GM19468 (cell line): ENCODE data around the gene C1QTNF12.

ENCODE experiments used
- ATAC-seq: cut with Tn5 transposase; IDR thresholded peaks from one replicate; pipeline ENCODE4 v1.9.1; 2021; ENCODE audit warnings: mild to moderate bottlenecking, moderate library complexity, moderate number of reproducible peaks; ENCODE audit not compliant: unreplicated experiment; ENCODE audit errors: extremely low read depth

Gene C1QTNF12, protein sequence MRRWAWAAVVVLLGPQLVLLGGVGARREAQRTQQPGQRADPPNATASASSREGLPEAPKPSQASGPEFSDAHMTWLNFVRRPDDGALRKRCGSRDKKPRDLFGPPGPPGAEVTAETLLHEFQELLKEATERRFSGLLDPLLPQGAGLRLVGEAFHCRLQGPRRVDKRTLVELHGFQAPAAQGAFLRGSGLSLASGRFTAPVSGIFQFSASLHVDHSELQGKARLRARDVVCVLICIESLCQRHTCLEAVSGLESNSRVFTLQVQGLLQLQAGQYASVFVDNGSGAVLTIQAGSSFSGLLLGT

DNA sequence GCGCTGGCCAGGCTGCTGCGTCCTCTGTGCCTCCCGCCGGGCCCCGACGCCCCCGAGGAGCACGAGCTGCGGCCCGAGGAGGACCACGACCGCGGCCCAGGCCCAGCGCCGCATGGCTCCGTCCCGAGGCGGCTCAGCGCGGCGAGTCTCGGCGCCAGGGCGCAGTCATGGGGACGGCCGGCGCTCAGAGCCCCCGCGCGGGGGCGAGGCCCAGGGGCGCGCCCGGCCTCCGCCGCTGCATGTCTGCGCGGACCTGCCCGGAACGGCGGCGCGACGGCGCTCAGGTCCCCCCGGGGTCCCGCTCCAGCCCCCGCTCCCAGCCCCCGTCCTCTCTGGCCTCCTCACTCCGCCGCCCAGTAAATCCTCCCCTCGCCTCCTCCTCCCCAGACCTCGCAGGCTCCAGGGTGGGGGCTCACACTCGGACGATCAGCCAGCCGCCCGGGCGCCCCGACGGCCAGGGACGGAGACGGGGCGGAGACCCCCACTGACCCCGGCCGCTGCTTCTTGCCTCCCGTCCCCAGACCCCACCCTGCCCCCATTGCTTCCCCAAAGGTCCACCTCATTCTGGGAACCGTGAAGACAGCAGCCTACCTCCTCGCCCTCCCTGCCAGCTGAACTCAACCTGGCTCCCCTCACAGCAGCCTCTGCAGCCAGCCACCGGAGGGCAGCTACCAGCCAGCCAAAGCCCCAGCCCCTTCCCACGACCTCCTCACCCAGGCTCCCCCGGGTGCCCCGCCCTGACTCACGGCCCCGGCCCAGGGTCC is at the start of gene C1QTNF12:
TSS of gene C1QTNF12 (minus strand) at position 146 of the 764 bp plus-strand sequence. CDS start at position 114, 32 bp downstream.
- no peak for ATAC-seq

DNA sequence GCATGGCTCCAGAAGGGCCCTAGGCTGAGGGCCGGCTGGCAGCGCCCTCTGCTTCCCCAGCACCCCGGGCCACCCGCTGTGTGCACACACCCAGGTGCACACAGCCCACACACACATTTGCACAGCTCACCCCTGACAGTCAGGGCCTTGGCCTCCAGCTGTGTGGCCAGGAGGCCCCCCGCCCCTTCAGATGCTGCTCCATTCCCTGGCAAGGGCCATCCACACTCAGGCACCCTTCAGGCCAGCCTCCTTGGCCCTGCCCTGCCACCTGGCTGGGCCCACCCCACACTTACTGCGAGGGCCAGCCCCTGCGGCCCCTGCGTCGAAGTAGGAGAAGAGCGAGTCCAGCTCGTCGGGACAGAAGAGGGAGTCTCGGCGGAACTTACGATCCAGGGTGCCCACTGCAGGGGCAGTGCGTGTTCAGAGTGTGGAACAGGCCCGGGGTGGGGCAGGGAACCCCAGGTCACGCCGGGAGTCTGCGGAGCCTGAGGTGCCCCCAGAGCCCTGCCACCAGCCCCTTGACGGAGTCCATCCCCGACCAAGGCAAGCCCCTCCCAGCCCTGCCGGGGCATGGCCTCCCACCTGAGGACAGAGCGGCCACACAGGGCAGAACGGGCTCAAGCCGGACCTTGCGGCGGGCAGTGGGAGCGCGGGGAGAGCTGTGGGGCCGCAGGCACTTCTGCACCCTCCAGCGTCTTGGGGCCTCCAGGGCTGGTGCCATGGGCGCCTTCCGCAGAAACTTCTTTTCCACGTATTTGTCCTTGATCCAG is 48.8 kb upstream of the C1QTNF12 start:
- no peak for ATAC-seq

DNA sequence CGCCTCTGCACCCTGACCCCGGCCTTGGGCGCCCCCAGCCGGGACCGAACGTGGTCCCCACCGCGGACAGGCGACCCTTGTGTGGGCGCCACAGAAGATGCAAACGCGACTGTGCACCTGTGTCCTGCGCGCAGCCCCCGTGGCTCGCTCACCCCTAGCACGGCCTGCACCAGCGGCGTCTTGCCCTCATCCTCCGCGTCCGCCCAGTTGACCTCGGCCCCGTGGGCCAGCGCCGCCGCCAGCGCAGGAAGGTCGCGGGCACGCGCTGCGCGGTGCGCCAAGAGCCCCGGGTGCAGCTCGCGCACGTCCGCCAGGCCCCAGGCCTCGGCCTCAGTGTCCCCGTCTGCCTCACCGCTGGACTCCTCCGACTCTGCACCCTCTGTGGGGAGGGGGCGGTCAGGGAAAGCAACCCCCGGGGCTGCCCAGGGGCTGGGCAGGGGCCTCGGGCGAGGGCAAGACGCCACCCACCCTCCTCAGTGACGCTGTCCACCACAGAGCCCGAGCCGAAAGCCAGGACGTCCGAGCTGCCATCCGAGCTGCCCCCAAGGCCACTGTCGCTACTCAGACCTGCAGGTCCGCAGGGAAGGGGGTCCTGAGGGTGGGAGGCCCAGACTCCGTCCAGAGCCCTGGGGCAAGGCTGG is 47.8 kb upstream of the C1QTNF12 start:
- no peak for ATAC-seq

DNA sequence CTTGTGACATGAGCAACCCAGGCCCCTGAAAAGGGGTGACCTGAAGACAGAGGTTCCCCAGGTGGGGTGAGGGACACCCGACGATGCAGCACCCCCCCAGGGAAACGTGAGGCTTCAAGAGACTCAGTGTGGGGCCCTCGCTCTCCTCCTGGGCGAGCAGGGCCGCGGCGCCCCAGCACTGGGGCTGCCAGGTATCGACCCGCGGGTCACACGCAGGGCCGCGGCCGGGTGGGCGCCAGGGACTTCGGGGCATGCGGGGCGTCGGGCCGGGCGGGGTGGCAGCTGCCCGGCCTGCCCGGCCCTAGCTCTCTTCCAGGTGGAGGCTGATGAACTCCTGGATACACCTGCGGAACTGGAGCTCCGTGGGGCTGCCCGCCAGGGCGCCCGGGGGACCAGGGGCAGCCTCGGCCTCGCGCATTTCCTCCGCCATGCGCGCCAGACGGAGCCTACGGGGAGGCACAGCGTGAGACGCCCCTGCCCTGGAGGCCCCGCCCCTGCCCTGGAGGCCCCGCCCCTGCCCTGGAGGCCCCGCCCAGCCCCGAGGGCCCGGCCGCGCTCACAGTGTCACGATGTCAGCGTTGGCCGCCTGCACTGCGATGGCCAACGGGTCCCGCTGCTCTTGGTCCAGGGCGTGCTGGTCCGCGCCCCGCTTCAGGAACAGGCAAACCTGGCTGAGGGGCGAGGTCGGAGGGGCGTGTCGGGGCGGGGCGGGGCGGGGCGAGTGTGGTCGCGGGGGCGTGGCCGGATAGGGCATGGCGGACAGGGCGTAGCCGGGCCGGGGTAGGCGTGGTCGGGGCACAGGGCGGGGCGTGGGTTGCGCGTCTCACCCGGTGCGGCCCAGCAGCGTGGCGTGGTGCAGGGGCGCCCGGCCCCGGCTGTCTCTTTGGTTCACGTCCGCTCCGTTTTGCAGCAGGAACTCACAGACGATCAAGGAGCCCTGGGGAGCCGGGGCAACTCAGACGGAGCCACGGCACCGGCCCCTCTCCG is 47.0 kb upstream of the C1QTNF12 start:
- ATAC-seq: no peak

DNA sequence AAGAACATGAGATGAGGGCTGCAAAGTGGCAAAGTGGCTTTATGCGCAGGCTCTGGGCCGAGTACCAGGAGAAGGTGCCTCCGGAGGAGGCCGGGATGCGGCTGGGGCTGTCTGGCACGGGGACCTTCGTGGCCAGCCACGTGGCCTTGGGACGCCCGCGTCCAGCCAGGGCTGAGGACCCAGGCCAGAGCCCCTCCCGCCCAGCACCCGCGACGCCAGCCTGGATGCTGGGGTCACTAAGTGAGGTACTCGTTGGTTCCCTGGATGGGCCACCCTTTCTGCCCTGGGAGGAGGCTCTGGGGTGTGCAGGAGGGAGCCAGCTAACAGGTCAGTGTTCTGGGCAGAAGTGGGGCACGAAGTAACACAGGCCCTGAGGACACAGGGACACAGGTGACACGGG is 46.3 kb upstream of the C1QTNF12 start:
- no peak for ATAC-seq

DNA sequence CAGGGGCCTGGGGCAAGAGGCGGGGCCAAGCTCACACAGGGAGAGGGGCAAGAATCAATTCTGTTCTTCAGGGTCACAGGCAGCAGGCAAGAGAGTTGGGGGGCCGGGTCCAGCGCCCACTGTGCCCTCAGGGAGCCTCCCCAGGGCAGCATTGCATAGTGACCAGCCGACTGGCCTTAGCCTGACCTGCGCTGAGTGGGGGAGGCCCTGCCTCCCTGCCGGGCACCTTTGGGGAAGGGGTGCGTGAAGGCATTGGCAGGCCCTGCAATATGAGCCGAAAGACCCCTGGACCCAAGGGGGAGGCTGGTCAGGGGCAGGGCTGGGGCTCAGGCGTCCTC is 45.9 kb upstream of the C1QTNF12 start:
- ATAC-seq: no peak

DNA sequence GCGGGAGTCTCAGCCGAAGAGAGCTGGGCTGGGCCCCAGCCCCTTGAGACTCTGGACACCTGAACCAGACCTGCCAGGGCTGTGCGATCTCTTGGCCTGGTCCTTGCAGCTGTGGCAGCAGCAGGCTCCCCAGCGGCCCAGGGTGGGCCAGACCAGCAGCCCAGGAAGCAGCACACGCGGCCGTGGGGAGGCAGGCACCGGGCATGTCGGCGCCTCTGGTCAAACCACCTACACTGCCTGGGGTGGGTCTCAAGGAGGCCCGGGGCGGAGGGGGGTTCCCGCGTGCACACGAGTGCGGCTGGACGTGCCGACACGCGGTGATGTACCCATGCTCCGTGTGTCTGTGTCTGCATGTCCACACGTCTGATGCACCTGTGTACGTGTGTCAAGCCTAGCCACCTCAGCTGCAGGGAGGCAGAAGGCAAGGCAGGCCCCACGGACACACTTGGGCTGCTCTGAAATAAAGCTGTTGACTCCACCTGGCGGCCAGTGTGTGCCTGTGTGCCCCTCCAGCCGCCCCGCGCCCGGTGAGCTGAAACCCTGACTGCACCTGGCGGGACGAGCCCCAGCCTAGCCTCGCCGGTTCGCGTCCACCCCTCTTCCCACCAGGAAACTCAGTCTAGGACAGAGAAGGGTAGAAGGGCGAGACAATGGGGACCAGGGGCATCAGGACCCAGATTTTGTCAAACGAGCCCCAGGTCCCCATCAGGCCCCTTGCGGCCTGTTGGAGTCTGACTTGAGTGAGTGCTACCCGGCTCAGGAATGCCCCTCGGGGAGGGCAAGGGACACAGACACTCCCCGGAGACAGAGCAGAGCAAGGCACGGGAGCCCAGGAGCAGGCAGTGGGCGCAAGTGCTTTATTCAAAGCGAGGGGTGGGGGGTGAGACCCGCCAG is 45.3 kb upstream of the C1QTNF12 start:
- ATAC-seq: no peak

DNA sequence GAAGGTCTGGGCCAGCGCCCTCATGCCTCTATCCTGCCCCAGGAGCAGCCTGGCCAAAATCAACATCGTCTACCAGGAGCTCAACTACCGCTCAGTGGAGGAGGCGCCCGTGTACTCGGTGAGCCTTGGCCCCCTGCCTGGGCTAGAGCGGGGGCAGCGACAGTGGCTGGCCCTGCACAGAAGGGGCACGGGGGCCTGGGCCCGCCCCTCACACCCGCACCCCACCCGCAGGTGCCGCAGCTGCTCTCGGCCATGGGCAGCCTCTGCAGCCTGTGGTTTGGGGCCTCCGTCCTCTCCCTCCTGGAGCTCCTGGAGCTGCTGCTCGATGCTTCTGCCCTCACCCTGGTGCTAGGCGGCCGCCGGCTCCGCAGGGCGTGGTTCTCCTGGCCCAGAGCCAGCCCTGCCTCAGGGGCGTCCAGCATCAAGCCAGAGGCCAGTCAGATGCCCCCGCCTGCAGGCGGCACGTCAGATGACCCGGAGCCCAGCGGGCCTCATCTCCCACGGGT is 44.6 kb upstream of the C1QTNF12 start:
- ATAC-seq: no peak

DNA sequence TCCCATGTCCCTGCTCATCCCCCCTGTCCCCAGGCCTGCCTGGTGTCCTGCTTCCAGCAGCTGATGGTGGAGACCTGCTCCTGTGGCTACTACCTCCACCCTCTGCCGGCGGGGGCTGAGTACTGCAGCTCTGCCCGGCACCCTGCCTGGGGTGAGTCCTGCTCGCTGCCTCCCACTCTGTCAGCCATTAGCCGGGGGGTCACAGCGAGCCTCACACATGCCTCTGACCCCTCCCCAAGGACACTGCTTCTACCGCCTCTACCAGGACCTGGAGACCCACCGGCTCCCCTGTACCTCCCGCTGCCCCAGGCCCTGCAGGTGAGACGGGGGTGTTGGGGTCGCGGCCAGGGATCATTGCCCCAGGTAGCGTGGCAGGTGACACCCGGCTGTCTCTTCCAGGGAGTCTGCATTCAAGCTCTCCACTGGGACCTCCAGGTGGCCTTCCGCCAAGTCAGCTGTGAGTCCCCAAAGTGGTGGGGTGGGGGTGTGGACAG is 43.8 kb upstream of the C1QTNF12 start:
- ATAC-seq: no peak

DNA sequence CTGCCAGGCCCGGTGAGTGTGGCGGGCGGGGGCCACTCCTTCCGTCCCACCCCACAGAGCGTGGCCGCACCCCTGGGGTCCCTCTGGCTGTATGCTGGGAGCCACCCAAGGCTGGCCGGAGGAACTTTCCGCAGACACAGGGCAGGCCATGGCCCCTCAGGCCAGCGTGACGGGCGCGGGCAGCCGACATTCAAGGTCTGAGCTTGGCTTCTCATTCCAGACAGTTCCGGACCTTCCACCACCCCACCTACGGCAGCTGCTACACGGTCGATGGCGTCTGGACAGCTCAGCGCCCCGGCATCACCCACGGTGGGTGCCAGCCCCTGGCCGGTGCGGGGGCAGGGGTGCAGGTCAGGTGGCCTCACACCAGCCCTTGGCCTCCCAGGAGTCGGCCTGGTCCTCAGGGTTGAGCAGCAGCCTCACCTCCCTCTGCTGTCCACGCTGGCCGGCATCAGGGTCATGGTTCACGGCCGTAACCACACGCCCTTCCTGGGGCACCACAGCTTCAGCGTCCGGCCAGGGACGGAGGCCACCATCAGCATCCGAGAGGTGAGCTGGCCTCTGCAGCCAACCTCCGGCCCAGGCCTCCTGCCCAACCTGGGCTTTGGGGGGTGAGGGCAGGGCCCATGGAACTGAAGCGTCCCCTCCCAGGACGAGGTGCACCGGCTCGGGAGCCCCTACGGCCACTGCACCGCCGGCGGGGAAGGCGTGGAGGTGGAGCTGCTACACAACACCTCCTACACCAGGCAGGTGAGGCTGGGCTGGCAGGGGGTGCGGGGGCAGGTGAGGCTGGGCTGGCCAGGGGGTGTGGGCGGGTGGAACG is 41.0 kb upstream of the C1QTNF12 start:
- ATAC-seq: no peak

DNA sequence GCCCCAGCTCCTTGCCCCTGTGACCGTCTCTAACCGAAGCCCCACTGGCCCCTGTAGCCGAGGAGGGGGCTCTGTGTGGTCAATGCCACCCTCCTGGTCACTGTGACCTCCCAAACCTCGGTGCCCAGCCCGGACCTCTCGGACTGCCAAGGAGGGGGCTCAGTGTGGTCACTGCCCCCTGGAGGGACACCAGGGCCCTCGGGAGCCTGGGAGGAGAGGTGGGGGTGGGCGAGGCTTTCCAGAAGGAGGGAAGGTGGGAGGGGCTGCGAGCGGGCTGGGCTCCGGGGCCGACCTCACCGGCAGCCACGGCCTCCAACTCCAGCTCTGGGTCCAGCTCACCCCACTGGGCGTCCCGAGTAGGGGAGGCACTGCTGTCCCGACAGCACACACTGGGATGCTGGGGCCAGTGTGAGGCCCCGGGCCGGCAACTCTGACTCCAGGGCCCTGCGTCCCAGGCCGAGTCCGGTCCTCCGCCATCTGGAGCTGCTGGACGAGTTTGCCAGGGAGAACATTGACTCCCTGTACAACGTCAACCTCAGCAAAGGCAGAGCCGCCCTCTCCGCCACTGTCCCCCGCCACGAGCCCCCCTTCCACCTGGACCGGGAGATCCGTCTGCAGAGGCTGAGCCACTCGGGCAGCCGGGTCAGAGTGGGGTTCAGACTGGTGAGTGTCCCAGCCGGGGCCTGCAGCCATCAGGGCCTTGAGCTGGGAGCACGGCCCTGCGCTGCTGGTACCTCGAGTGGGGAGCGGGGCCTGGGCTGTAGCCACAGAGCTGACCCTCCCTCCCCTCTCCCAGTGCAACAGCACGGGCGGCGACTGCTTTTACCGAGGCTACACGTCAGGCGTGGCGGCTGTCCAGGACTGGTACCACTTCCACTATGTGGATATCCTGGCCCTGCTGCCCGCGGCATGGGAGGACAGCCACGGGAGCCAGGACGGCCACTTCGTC is 40.1 kb upstream of the C1QTNF12 start:
- ATAC-seq: no peak

DNA sequence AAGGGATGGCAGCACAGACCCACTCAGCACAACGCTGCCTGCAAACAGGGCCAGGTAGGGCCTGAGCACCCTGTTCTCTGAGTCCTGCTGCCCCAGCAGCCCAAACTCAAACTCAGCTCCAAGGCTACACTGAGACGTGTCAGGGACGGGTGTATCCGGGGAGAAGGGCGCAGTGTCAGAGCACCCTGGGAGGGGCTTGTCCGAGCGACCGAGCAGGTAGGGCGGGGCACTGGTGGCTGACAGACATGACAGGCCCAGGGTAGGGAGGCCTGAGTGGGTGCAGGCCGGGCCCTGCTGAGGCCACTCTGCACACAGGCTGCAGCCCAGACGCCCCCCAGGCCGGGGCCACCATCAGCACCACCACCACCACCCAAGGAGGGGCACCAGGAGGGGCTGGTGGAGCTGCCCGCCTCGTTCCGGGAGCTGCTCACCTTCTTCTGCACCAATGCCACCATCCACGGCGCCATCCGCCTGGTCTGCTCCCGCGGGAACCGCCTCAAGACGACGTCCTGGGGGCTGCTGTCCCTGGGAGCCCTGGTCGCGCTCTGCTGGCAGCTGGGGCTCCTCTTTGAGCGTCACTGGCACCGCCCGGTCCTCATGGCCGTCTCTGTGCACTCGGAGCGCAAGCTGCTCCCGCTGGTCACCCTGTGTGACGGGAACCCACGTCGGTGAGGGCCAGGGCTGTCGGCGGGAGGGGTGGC is 39.2 kb upstream of the C1QTNF12 start:
- no peak for ATAC-seq

DNA sequence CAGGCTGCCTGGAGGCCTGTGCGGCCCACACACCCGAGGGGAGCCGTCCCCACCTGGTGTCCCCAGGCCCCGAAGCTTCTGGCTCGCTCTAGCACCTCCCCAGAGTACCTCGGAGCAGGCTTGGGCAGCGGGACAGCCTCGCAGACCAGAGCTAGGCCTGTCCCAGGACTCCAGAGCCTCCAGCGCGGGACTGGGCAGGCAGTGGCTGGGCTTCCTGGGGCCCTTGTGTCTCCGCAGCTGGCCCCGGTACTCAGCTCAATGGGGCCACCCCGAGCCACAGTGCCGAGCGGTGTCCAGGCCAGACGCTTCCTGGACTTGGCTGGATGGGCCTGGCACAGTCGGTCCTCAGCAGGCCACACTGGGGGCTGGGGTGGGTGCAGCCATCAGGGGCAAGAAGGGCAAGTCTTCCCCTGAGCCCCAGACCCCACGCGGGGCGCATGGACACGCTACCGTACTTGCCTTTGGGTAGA is 38.6 kb upstream of the C1QTNF12 start:
- no peak for ATAC-seq

DNA sequence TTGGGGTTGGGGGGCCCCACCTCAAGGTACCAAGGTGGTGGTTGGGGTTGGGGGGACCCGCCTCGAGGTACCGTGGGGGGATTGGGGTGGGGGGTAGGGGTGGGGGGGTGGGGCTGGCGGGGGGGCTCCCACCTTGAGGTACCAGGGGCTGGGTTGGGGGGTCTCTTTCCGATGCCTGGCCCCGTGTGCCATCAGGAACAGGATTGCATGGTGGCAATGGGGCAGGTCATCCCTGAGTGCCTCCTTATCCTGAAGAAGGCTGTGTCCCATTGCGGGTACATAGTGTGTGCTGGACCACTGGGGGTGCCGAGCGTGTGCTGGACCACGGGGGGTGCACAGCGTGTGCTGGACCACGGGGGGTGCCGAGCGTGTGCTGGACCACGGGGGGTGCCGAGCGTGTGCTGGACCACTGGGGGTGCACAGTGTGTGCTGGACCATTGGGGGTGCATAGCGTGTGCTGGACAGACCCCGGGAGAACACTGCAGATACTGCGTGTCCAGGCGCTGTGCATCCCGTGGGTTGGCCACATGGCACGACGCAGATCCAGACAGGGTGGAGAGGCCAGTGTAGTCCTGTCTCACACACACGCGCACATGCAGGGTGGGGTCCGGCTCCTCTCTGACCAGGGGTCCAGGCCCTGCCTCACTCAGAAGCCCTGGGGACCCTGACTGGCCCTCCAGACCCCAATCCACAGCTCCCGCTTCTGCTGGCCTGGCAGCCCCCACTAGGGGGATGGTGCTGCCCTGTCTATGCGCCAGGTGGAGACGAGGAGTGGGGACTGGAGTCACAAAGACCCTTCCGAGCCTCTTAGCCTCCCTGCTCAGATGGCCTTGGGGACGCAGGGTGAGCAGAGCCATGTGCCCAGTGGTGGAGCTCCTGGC is 37.9 kb upstream of the C1QTNF12 start:
- no peak for ATAC-seq

DNA sequence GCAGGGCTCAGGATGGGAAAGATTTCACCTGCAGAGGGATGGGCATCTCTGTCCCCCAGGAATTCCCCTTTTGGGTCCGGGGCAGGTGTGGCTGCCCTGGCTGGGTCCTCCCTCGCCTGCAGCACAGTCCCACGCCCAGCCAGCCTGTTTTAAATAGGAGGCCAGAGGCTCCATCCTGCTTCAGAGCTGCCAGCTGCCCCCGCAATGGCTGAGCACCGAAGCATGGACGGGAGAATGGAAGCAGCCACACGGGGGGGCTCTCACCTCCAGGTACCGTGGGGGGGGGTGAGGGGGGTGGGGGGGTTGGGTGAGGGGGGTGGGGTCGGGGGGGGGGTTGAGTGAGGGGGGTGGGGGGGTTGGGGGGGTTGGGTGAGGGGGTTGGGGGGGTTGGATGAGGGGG is 37.3 kb upstream of the C1QTNF12 start:
- no peak for ATAC-seq
